GM21576 (cell line): ENCODE measurements around the gene CDYL2.

Source experiments
- ATAC-seq: cut with Tn5 transposase; IDR thresholded peaks from one replicate; pipeline ENCODE4 v1.9.1; 2021; ENCODE audit warnings: mild to moderate bottlenecking, moderate library complexity; ENCODE audit not compliant: unreplicated experiment

The CDYL2 gene

DNA sequence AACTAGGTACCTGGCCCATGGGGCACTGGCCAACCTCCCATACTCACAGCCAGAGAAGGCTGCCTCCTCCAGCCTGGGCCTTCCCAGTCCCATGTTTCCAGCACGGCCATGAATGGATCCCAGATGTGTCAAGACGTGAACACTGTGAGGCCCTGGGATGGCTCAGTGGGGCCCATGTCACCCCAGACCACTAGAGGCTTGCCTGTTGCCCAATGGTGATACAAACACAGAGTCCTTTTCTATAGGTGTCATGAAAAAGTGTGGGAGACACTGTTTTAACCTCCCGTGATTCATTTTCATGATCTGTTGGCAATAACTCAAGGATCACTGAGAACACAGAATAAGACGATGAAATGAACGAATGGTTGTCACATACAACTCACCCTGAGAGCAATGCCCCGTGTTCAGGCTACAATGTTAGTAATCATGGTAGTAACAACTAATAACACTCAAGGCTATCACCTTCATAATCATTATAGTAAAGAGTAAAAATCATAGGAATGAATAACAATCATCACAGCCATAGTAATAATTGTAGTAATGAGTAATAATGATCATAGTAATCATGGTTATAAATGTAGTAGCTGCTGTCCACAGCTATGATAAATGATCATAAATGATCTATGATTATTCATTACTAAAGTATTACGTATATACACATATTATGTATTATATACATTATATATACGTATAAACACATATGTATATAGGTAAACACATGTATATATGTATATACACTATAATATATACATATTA lies 199.6 kb downstream of the CDYL2 start:
- no peak for ATAC-seq

DNA sequence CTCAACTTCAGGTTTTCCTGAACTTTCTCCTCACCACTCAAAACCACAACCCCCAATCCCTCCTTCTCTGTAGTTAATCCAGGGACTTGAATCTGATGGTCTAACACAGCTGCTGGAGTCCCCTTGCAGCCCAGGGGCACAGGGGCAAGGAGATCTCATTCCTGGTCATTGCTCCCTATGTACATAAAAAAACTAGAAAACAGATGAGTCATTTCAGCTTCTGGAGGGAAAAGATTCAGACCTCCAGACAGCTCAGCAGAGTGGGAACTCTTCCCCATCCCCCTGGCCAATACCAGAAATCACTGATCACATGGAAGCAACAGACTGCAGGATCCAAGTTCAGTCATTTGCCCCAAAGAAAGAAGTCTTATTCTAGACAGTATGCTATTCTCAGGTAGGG lies 201.5 kb downstream of the CDYL2 start:
- no peak for ATAC-seq

DNA sequence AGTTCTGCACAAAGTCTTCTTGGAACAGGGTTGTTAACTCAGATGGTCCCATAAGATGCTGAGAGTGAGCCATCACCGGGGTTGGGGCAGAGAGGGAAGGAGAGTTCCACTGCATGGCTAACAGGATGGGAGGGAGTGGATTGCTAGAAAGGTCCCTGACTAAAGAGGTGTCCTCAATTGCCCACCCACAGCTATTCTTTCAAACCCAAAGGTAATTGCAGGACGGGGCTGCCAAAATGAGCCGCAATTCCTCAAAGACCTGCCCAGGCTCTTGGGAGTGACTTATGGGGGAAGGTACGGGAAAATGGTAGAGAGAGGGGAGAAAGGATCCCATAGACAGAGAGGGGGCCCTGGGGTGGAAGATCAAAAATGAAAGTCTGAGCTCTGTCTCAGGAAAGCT lies 203.2 kb downstream of the CDYL2 start:
- ATAC-seq: no peak

DNA sequence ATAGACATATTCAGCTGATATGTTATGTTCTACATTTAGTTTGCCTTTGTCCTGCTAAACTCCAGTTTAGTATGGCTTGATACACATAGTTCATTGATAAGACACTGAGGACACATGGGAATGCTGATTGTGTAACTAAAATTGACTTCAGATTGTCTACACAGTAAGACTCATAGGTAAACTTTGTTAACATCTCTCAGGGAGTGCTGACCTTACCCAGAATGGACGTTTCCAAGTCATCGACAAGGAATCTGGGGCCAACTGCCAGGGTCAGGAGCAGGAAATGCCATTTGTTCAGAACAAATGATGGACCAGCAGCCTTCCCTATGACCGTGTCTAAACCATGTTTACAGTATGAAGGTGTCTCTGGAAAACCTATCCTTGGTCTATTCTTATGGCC lies 204.9 kb downstream of the CDYL2 start:
- no peak for ATAC-seq

DNA sequence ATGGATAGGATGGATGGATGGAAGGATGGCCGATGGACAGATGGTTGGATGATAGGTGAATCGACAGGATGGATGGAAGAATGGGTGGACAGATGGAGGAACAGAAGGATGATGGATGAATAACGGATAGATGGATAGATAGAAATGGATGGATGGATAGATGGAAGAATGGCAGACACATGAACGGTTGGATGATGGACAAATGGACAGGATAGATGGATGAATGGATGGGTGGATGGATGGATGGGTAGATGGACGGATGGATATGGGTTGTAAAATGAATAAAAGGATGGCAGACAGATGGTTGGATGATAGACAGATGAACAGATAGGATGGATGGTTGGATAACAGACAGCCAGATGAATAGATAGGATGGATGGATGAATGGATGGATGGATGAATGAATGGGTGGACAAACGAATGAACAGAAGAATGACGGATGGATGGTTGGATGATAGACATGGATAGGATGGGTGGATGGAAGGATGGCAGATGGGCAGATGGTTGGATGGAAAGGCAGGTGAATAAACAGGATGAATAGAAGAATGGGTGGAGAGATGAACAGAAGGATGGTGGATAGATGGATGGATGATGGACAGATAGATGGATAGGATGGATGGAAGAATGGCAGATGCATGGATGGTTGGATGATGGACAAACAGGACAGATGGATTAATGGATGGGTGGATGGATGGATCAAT lies 207.7 kb downstream of the CDYL2 start:
- ATAC-seq: no peak

DNA sequence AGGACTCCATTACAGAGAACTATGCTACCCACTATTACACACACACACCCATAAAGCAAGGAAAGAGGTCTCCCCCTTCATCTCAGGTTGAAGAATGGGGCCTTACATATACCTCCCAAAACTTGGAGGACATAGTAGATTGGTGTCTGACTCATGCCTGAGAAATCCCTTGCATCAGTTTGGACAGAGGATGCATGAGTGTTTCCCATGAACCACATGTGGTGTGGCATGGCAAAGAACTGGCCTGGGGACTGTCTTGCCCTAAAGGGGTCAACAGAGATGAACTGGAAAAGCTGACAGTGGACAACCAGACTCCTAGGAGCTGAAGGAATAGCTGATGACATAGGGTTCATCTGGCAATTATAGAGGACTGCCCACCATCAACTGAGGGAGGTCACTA lies 209.6 kb downstream of the CDYL2 start:
- ATAC-seq: no peak

DNA sequence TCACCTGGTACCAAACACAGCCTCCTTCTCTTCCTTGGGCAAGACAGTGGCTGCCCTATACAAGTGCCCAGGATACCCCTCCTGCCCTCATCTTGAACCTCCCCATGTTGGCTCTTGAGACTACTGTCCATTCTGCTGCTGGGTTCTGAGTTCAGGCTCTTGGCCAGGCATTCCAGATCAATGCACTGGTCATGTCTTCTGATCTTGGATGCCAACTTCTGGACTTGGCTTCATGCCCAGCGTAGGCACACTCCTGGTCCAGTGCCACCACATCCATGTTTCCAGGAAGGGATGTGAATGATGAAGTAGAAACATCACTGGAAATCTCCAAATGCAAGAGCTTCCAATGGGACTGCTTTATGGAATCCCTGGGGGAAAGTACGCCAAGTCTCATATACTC lies 212.1 kb downstream of the CDYL2 start:
- ATAC-seq: no peak

DNA sequence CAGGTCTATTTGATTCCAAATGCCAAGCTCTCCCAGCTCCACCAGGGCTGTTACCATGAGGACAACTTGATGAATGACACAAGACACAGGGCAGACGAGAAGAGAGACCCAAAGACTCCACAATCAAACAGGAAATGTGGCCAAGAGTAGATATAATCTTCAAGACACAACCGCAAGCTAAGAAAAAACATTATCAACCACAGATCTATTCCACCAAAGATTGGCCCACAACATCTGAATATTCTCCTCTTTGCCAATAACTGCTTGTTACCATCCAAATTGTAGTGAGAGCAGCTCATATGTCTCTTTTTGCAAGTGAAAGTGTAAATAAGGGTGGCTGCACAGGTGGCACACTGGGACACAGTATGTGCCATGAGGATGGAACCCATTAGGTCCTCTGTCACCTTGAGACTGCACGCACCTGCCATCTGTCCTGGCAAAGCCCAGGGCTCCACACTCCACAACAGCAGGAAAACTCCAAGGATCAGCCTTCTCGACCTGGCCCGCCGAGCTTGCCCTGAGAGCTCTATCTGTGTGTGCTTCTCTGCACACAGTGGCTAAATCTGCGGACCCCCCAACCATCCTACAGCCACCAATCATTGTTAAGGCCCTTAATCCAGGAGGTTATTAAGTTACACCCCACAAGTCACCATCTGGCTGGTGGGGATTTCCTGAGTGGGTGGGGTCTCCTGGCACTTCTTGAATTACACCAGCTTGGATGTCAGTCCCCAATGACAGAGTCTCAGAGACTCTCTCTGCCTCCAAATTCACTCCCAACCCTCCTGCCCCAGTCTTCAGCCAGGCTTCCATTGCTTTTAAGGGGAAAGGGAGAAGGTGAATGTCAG lies 213.1 kb downstream of the CDYL2 start:
- ATAC-seq: no peak

DNA sequence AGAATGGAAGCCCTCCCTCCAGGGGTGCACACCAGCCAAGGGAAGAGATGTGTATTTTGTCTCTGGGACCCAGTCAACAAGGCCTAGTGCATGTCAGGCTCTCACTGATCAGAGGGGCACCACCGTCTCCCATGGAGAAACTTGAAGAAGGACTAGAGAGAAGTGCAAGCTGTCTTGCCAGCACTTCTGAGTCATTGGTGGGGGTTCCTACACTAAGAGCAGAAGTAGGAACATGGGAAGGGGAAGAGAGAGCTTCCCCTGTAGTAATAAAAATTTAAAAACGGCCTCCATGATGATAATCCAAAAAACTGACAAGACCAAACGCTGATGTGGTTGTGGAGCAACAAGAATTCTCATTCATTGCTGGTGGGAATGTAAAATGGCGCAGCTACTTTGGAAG lies 217.3 kb downstream of the CDYL2 start:
- no peak for ATAC-seq

DNA sequence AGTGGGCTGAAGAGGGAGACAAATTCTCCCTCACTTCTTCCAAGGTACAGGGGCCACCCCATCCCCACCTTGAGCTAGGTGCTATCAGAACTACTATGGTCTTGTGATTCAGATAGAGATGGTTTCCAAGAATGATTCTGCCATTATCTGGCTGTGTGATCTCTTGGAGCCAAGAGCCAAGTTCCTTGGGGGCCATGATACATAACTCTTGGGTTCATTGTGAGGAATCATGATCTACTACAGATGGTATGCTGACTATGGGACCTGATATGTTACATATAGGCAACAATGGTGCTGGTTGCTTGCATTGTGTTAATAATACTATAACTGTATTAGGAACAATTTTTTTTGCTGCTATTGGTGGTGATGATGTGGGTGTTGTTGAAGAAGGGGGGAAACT lies 217.9 kb downstream of the CDYL2 start:
- ATAC-seq: no peak

DNA sequence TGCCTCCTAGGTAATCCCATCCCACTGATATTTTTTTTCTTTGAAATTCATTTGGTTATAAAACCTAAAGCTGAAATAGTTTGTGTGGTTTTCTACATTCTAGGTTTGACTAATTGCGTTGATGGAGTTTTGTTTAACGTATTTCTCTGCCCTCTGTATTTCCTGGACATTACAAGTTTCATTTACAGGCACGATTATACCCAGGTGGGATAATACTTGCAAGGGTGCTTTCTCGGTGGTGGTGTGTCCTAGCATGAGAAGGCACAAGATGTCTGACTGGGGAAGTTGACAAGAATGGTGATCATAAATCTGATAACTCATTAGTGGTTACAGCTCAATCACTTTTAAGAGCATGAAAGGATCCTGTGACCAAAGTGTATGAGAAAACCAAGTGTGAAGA lies 218.6 kb downstream of the CDYL2 start:
- ATAC-seq: no peak

DNA sequence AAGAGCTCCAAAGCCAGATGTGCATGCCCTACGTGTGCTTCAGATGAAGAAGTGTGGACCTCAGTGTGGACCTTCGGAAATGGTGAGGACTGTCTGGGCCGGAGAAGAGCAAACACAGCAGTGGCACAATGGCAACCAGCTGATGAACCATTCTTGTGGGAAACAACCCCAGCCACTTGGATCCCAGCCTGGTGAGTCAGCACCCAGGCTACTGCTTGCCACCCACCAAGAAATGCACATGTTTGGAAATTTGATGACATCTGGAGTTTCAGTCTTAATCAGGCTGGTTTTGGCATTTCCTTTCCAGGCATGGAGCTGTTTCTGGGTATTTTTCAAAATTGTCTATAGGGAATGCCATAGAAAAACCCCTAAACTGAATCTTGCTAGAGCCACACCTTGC lies 220.9 kb downstream of the CDYL2 start:
- ATAC-seq: no peak

DNA sequence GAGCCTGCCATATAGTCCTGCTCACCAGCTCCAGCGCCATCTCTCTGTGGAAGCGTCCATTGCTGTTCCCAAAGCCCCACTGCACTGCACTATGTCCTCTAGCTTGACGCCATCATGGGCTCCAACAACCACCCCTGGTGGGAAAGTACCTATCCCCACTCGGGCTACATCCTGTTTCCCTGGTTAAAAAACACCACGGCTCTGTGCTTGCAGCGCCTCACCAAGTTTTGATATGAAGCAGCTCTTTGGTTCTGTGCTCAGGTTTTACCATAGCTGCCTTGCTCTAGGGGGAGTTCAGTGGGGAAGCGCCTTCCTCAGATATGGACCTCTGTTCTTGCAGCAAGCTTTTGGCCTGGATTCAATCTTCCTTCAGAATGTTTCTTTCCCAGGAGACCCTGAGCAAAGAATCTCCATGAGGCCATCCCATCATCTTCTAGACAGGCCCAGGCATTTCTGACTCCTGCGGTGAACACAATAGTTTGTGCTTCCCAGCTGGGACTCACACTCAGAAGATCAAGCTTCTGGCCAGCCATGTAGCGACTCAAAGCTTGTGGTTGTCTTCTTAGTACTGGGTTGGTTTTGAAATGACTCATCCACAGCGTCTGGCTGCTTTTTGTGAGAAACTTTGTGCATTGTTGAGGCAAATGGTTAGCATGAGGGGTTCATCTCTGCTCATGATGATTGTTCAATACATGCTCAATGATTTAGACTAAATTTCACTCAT lies 224.1 kb downstream of the CDYL2 start:
- ATAC-seq: peak; percentile 88

DNA sequence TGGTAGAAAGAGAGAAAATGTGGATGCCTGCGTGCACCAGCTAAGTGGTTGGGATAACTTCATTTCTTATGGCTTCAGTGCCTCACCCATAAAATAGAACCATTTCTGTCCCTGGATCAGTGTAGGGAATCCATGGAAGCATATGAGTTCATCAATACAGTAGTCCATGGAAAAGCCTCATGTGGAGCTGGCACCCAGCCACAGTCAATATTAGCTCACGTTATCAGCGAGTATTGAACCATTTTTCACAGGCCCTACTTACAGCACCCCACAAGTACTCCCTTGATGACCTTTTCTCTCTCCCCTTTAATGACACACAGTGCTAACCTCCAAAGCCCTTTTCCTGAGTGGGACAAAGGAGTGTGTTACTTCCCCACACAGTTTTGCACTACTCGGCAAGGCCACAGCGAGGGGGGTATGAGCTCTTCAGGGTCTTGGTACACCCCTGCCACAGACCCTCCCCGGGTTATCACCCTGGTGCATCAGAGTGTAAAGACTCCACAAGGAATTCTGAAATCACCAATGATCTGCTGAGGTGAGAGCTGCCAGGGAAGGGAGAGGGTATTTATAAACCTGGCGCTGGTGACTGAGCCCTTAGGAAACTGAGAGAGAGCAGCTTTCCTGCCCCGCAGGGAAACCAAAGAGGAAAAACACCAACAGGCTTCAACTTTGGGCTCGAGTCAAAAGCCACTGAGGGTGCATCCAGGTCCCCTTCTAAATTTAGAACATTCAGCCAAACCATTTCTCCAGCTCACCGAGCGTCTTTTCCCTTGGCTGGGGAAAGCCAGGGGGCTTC lies 226.7 kb downstream of the CDYL2 start:
- no peak for ATAC-seq

DNA sequence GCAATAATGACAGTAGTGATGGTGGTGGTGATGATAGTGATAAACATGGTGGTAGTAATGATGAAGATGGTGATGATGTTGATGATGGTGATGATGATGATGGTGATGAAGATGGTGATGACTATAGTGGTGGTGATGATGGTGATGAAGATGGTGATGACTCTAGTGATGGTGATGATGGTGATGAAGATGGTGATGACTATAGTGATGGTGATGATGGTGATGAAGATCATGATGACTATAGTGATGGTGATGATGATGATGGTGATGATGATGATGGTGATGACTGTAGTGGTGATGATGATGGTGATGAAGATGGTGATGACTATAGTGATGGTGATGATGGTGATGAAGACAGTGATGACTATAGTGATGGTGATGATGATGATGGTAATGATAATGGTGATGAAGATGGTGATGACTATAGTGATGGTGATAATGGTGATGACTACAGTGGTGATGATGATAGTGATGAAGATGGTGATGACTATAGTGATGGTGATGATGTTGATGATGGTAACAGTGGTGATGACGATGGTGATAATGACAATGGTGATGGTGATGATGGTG lies 228.0 kb downstream of the CDYL2 start:
- no peak for ATAC-seq

DNA sequence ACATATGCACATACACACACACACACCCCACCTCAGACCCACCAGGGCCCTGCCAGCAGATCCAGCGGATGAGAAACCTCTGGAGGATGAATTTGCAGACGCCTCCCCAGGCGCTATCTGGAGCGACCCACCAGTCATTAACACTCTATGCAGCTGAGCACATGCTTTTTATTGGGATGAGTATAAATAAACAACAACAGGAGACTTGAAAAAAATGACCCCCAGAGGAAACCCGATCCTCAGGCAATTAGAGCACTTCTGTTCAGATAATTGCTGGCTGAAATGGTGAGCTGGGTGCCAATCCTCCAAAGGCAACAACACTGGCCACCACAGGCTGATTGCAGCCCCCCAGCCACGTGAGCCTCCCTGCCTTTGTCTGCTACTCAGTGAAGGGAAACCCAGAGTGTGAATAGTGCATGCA lies 230.7 kb downstream of the CDYL2 start:
- no peak for ATAC-seq

DNA sequence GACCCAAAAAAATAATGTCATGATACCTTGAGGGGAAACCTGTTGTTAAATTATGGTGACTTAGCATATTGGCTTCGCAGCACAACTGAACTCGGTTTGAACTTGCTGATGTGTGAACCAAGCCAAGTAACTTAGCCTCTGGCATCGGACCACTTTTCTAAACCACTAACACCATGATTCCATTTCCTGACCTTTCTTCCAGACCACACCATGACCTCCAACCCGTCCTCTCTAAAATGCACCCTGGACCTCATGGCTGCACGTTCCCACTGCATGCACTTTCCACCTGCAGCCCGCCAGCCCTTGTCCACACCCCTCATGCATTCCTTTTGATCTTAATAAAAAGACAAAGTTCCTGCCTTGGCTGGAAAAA lies 234.3 kb downstream of the CDYL2 start:
- no peak for ATAC-seq

DNA sequence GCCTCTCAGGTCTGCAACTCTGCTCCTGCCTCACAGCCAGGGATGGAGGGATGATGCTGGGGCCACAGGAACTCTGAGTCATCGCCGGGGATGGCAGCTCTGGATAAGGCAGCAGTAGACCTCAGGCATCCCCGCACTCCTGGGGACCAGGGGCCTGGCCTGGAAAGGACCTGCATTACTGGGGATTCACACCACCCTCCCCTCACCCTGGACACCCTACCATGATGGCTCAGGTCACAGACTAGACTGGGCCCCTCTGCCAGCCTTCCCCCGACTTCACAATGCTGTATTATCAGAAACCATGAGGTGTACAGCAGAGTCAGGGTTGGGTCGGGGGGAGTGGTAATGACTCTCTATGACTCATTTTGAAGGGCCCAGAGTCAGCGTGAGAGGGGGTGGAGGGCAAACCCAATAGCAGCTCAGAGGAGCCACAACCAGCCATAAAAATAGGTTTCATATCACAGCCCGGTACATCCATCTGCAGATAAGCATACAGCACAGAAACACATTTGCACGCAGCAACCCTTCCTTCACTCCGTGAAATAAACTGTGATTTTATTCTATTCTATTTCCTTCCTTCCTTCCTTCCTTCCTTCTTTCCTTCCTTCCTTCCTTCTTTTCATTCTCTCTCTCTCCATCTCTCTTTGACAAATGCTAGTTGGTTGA lies 234.8 kb downstream of the CDYL2 start:
- ATAC-seq: peak; percentile 68

DNA sequence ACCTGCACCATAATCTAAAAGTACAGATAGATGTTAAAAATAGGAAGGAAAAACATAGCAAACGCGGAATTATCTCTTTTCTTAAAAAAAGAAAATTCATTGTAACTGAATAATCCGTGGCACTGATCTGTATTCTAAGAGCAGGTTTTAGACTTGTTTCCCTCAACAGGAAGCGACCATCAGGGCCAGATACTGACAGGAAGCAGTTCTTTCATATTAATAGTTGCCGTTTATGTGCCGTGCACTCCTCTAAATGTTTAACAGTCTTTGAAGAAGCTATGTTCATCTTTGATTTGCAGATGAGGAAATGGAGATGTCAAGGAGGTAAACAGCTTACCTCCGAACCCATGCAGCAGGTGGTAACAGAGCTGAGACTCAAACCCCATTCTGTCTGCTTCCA lies 240.0 kb downstream of the CDYL2 start:
- no peak for ATAC-seq
